GM23248 (cell line): ENCODE data around the gene CBFA2T3. TPM values are rescaled to one million over a fixed set of nuclear protein-coding genes. Genes with fewer than 3 reads are reported as not detected.
"Not testable (repeated sequence)": the region's sequence is repeated elsewhere in the genome, so short reads cannot be mapped to it uniquely, and the experiment has no call there.

Experiments
- DNase-seq: peaks from one replicate; pipeline ENCODE4 v3.0.0-alpha.2; 2015
- H2AFZ ChIP-seq: fragments of 200-600 bp; sonication (generic); 2 replicates; pipeline ENCODE4 v1.6.1; 2016; ENCODE audit warnings: antibody characterized with exemption
- H3F3A ChIP-seq: fragments of 200-600 bp; sonication (generic); 2 replicates; pipeline ENCODE4 v1.6.1; 2016; ENCODE audit warnings: mild to moderate bottlenecking, antibody characterized with exemption, mixed run types; ENCODE audit not compliant: insufficient read depth
- H3K27ac ChIP-seq: fragments of 200-600 bp; sonication (generic); 2 replicates; pipeline ENCODE4 v1.5.1; 2016; ENCODE audit warnings: mild to moderate bottlenecking
- H3K27me3 ChIP-seq: fragments of 200-600 bp; sonication (generic); replicated peaks from 2 replicates; pipeline ENCODE4 v1.6.1; 2016; ENCODE audit warnings: mild to moderate bottlenecking; ENCODE audit not compliant: insufficient read depth
- H3K36me3 ChIP-seq: fragments of 200-600 bp; sonication (generic); 2 replicates; pipeline ENCODE4 v1.6.1; 2016; ENCODE audit warnings: low read depth, mild to moderate bottlenecking
- H3K4me1 ChIP-seq: fragments of 200-600 bp; sonication (generic); 2 replicates; pipeline ENCODE4 v1.6.1; 2016; ENCODE audit warnings: mild to moderate bottlenecking; ENCODE audit not compliant: insufficient read depth
- H3K4me2 ChIP-seq: fragments of 200-600 bp; sonication (generic); one replicate; pipeline ENCODE4 v1.6.1; 2016; ENCODE audit warnings: mild to moderate bottlenecking; ENCODE audit not compliant: unreplicated experiment
- H3K4me3 ChIP-seq: fragments of 200-600 bp; sonication (generic); 2 replicates; pipeline ENCODE4 v1.5.1; 2016; ENCODE audit warnings: mild to moderate bottlenecking
- H3K79me2 ChIP-seq: fragments of 200-600 bp; sonication (generic); 2 replicates; pipeline ENCODE4 v1.6.1; 2016; ENCODE audit warnings: mild to moderate bottlenecking; ENCODE audit not compliant: insufficient read depth
- H3K9ac ChIP-seq: fragments of 200-600 bp; sonication (generic); 2 replicates; pipeline ENCODE4 v1.6.1; 2016; ENCODE audit warnings: mild to moderate bottlenecking
- H3K9me2 ChIP-seq: fragments of 200-600 bp; sonication (generic); 2 replicates; pipeline ENCODE4 v1.6.1; 2016; ENCODE audit warnings: mixed run types, mild to moderate bottlenecking, moderate library complexity; ENCODE audit not compliant: insufficient read depth
- H3K9me3 ChIP-seq: fragments of 200-600 bp; sonication (generic); one replicate; pipeline ENCODE4 v1.6.1; 2017; ENCODE audit warnings: low read depth
- H4K20me1 ChIP-seq: fragments of 200-600 bp; sonication (generic); 2 replicates; pipeline ENCODE4 v1.6.0; 2016; ENCODE audit not compliant: insufficient read depth
- EZH2 ChIP-seq: fragments of 200-600 bp; sonication (generic); IDR thresholded peaks from 2 replicates; pipeline ENCODE4 v1.6.1; 2018; ENCODE audit warnings: antibody characterized with exemption, mild to moderate bottlenecking; ENCODE audit not compliant: insufficient read depth, poor library complexity, severe bottlenecking
- EZH2phosphoT487 ChIP-seq: fragments of 200-600 bp; sonication (generic); IDR thresholded peaks from 2 replicates; pipeline ENCODE4 v1.6.1; 2018; ENCODE audit warnings: antibody characterized with exemption, moderate library complexity, mild to moderate bottlenecking, low read depth; ENCODE audit not compliant: insufficient read depth
- WGBS, 2 experiments: methylation state at CpG; one replicate each; pipeline ENCODE4 v1.1.6; 2015 to 2017; ENCODE audit warnings: low lambda C conversion rate in 2 of 2, low coverage in 1 of 2; ENCODE audit errors: missing lambda C conversion rate in 2 of 2; 5-methylcytosine and 5-hydroxymethylcytosine counted together
- in situ Hi-C: fragments of 300-500 bp; cut with MboI; formaldehyde crosslinking; loops from 2 replicates; pipeline ENCODE4 v1.15.0; 2020
- polyA plus RNA-seq: library from polyadenylated mRNA; unstranded; fragments of >200 nt; fragmentation: Nextera tagmentation; extraction: Ambion mirVana; gene quantifications from 2 replicates; pipeline ENCODE4 v1.2.1, GENCODE V29; 2016
- total RNA-seq: library from RNA; depleted of rRNA; stranded (reverse); fragments of >200 nt; shearing (Covaris generic); gene quantifications from 2 replicates; pipeline ENCODE4 v1.2.3, GENCODE V29; 2014

The CBFA2T3 gene
- total and polyA plus RNA-seq, 2 experiments from 2014 or later, result not detected

DNA sequence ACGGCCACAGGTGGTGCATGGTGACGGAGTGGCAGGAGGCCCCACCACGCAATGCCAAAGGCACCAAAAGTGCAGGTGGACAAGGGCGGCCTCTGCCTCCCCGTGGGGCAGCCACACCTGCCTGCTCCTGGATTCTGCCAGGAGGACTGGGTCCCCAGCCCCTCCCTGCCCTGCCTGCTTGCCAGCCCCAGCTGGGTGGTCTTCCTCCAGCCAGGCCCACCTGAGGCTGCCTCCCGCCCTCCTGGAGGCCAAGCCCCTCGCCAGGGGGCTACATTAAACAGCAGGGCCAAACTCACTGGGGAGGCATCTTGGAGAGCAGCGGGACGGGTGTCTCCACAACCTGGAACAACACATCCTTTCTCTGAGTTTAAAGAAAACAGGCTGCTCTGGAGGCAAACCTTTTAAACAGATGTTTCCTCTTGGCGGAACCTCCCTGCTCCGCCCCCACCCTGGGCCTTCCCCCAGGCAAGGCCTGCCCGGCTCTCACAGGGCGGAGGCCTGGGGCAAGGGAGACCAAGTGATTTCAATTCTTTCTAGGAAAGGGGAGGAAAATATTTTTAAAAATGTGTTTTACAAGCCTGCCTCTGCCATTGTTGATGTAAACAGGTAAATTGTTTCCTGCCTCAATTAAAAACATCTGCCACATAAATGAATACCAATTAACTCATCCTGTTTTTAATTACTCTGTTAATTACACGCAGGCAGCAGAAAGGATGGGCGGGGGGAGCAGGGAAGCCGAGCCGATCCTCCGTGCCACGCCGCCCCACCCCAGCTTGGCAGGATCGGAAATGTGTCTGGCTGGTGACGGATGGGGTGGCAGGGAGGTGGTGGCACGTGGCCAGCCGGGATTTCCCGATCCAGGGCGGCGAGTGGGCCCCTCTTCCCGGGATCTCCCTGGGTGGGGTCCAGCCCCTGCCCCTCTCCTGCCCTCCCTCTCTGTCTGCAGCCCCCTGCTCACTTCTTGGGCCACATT, 56.1 kb downstream of the CBFA2T3 start:
- Histone ChIP-seq H2AFZ (no peak overlapping the region), H3K36me3 (no peaks in the 10 kb centered on the region), H3K27ac (no peak overlapping the region), H3F3A (no peaks in the 10 kb centered on the region), H3K27me3 (no peaks in the 10 kb centered on the region), H3K4me1 (peaks cover 16% of the 10 kb centered on the region), H3K9ac (peak overlapping the region; percentile 17; the same call in 1 of the 2 replicates), H3K9me3 (no peaks in the 10 kb centered on the region), H3K4me2 (peak overlapping the region; percentile 67), H3K4me3 (peak overlapping the region; percentile 32; the same call in 1 of the 2 replicates), H4K20me1 (no peaks in the 10 kb centered on the region), H3K9me2 (no peaks in the 10 kb centered on the region), H3K79me2 (no peaks in the 10 kb centered on the region)
- TF ChIP-seq EZH2 (no peak), EZH2phosphoT487 (no peak)
- DNase-seq, result peak; percentile 84
- 15 to 18% methylated on average over 22 of the region's 28 CpGs for WGBS, 2 experiments
- in situ Hi-C loops, result no loop called here

GRCh38 chr16:88919936-88920335, 57.1 kb downstream of the CBFA2T3 start:
- Histone ChIP-seq H3K36me3 (no peaks in the 10 kb centered on the region), H3K27ac (no peak overlapping the region), H3K9ac (no peak overlapping the region), H3K9me2 (no peaks in the 10 kb centered on the region), H3K4me1 (peaks cover 10% of the 10 kb centered on the region), H4K20me1 (no peaks in the 10 kb centered on the region), H3K79me2 (no peaks in the 10 kb centered on the region), H3K4me2 (no peak overlapping the region), H2AFZ (no peak overlapping the region), H3K4me3 (no peak overlapping the region), H3F3A (no peaks in the 10 kb centered on the region), H3K9me3 (no peaks in the 10 kb centered on the region), H3K27me3 (no peaks in the 10 kb centered on the region)
- no peak for DNase-seq
- TF ChIP-seq EZH2 (no peak), EZH2phosphoT487 (no peak)
- in situ Hi-C loops, result no loop called here
- WGBS, 2 experiments, result 86 to 90% methylated on average over 12 of the region's 12 CpGs

GRCh38 chr16:88918896-88919295, 58.1 kb downstream of the CBFA2T3 start:
- DNase-seq, H3F3A ChIP-seq, H3K4me2 ChIP-seq, H3K27me3 ChIP-seq, H3K9me2 ChIP-seq, H3K36me3 ChIP-seq, H3K27ac ChIP-seq, H3K9me3 ChIP-seq, H4K20me1 ChIP-seq, H3K4me3 ChIP-seq, H2AFZ ChIP-seq, H3K9ac ChIP-seq, in situ Hi-C loops, H3K79me2 ChIP-seq: not testable (repeated sequence)
- H3K4me1 ChIP-seq, result peaks cover 11% of the 10 kb centered on the region
- 92% methylated on average over 8 of the region's 8 CpGs for WGBS, 2 experiments

DNA sequence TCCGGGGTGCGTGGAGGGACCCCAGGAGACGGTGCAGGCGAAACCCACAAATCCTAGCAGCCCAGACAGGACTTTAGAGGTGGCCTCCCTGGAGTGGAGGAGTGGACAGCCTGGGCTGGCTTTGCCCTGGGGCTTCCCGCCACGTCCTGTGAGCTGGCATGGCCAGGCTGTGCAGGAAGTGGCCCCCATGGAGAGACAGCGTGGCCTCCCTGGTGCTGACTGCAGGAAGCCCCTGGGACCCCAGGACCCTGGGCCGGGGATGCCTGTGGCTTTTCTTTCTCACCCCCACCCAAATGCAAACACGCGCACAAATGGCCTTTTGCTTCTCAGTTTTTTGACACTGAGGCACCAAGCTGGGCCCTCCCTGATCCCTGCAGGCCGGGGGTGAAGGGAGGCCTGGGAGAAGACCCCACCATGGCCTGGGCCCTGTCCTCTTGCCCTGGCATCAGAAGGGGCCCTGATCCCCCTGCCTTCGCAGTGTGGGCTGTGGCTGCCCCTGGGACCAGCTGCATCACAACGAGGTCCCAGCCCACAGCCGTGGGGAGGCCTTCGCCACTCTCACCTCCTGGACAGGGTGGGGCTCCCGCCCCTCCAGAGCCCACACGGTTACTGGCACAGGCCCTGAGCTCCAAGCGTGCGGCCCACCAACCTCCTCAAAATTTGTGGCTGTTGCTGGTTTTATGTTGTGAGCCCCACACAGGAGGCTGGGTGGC, 58.9 kb downstream of the CBFA2T3 start:
- no peak for DNase-seq
- H3K4me1 ChIP-seq, result peaks cover 11% of the 10 kb centered on the region
- H3K9me2 ChIP-seq, result no peaks in the 10 kb centered on the region
- no peaks in the 10 kb centered on the region for H3K9me3 ChIP-seq
- no peaks in the 10 kb centered on the region for H3K27me3 ChIP-seq
- H3K9ac ChIP-seq, result no peak overlapping the region
- H3K27ac ChIP-seq, result no peak overlapping the region
- H2AFZ ChIP-seq, result no peak overlapping the region
- WGBS, 2 experiments, result 83 to 95% methylated on average over 17 to 19 of the region's 19 CpGs
- TF ChIP-seq EZH2phosphoT487 (no peak), EZH2 (no peak)
- no peaks in the 10 kb centered on the region for H3K79me2 ChIP-seq
- H3K4me3 ChIP-seq, result no peak overlapping the region
- no peak overlapping the region for H3K4me2 ChIP-seq
- H3F3A ChIP-seq, result no peaks in the 10 kb centered on the region
- in situ Hi-C loops, result no loop called here
- no peaks in the 10 kb centered on the region for H4K20me1 ChIP-seq
- H3K36me3 ChIP-seq, result no peaks in the 10 kb centered on the region
